NCI-H524 treated with DMSO at 0.1 percent for 48 hours (cell line): ENCODE measurements around the gene RIT2.
A peak's percentile ranks its signal among the peaks of the same experiment; 100 is the strongest.
"Not testable (repeated sequence)": the region's sequence is repeated elsewhere in the genome, so short reads cannot be mapped to it uniquely, and the experiment has no call there.

ENCODE experiments used
- DNase-seq: peaks from one replicate; lab custom pipeline; 2025; lab: John Stamatoyannopoulos, UW

The RIT2 gene

DNA sequence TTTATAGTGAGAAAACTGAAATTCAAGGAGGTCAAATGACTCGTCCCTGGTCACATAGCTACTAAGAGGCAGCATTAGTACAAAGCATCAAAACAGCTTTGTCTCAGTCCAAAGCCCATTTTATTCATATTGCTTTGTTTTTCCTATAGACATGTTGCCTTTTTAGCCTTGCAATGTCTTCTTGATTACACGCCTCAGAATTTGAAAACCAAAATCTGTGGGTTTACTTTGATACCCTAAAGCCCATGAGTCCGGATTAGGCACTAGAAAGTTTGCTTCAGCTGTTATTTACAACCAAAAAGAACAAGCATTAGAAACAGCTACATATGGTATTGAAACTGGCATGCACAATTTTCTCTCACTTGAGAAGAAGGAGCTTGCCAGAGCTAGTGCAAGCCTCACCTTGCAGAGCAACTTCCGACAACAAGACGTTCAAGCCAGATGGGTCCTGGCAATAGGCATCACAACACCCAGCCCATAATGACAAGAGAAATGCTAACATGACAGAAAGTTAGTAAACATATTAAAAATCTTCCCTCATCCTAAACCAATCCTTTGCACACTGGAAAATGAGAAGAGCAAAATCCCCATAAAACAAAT lies 276.8 kb downstream of the RIT2 start:
- DNase-seq, result no peak

DNA sequence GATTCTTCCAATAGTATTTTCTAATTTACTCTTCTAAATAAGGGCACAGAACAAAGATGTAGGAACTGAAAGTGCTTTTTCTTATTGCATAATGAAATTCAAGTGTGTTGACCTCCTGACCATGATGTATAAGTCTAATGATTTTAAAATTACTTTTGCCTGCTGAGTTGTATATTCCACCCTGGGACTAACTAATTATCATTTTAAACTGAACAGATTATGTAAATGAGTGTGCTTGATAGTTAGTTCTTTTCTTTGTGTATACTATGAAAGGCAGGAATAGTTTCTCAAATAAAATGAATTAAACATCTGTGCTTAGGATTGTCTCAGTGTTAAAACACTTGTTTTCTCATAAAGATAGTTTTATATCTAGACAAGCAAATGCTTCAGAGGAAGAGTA lies 284.5 kb downstream of the RIT2 start:
- no peak for DNase-seq

- DNase-seq, result no peak
Observed at GRCh38 chr18:42828881-42829280, 286.6 kb downstream of the RIT2 start.

GRCh38 chr18:42824178-42824577 lies 291.3 kb downstream of the RIT2 start:
- no peak for DNase-seq

DNA sequence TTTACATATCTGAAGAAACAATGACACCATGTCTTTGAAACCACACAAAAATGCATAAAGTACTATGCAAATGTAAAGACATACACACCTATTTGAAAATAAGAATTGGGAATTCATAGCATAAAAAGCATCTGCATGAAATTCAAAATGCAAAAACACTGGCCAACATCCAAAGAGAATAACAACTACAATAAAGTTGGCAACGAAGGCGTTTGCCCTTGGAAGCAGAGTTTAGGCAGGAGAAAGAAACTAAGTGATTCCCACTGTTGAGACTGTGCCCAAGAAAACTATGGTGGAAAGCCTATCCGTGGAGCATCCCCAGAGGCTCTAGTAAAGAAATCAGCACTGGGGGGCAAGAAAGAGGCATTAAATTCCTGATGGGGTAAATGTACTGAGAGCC lies 292.8 kb downstream of the RIT2 start:
- DNase-seq, result no peak

DNA sequence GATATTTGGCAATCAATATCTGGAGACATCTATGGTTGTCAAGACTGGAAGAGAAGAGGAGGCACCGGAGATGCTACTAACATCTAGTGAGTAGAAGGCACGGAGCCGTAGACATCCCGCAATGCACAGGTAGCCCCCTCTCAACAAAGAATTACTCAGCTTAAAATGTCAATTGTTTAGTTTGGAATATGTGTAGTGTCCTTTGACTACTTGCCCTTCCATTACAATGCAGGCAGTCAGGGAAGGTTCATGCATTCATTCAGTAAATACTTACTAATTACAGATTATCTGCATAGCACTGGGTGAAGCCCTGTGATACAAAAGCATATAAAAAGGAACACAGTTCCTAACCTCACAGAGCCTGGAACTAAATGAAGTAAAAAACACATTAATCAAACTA lies 294.0 kb downstream of the RIT2 start:
- no peak for DNase-seq

DNA sequence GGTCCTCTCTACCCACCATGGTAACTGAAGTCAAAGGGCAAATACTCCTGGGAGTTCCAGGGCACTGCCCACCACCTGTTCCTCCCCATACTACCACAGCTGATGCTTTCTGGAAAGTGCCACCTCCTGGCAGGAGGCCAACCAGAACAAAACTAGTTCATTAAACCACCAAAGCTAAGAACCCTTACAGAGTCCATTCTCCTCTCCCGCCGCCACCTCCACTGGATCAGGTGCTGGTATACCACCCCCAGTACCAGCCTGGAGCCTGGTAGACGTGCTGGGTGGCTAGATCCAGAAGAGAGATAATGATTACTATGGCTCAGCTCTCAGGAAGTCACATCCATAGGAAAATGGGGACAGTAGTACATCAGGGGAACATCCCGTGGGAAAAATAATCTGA lies 300.9 kb downstream of the RIT2 start:
- no peak for DNase-seq

GRCh38 chr18:42814184-42814583 lies 301.3 kb downstream of the RIT2 start:
- DNase-seq, result no peak

- DNase-seq, result no peak
Observed at GRCh38 chr18:42813570-42813969, 301.9 kb downstream of the RIT2 start.

GRCh38 chr18:42807887-42808286 lies 307.6 kb downstream of the RIT2 start:
- DNase-seq, result no peak

- DNase-seq, result no peak
Observed at GRCh38 chr18:42801706-42802105, 313.8 kb downstream of the RIT2 start.

DNA sequence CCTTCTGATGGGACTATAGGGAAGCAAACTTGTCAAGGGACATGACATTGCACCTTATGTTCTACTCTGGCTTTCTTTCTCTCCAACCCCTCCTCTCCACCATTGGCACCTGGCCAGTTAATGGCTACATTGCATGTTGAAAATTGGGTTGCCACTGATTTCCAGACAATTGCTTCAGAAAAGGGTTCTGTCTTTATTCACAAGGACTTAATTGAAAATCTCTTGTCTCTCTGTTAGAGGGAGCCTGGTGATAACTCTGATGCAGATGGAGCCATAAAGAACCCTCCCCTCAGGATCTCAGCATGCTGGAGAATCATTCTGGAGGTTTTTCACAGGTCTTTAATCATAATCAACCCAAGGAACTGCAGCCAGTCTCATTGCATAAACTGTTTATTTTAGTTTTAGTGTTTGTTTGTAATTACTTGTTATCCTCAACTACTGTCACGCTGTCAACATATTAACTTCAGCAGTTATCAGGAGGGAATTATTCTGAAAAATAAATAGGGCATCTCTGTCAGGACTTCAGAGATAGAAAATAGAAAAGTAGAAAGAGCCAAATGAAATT lies 316.8 kb downstream of the RIT2 start:
- no peak for DNase-seq

DNA sequence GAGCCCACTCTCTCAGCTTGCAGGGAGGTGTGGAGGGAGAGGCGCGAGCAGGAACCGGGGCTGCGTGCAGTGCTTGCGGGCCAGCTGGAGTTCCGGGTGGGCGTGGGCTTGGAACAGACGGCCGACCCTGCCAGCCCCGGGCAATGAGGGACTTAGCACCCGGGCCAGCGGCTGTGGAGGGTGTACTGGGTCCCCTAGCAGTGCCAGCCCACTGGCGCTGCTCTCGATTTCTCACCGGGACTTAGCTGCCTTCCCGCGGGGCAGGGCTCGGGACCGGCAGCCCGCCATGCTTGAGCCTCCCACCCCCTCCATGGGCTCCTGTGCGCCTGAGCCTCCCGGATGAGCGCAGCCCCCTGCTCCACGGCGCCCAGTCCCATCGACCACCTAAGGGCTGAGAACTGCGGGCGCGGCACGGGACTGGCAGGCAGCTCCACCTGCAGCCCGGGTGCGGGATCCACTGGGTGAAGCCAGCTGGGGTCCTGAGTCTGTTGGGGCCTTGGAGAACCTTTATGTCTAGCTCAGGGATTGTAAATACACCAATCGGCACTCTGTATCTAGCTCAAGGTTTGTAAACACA lies 320.2 kb downstream of the RIT2 start:
- not testable (repeated sequence) for DNase-seq

DNA sequence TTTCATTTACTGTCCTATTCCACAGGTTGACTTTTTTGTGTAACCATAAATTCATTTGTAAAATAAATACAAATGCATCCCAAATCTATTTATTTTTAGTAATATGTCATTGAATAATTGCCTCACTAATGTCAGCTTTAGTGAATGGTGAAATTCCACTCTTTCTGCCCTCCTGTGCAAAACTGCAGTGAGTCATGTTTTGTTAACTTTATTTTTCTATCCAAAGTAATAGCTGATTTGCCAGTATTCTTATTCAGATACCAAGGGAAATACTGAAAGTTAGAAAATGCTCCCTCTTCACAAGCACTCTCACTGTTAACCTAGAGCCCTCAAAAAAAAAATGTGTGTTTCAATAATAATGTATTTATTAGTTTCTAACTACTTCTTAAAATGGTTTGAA lies 322.8 kb downstream of the RIT2 start:
- DNase-seq, result no peak

GRCh38 chr18:42784632-42785031 lies 330.9 kb downstream of the RIT2 start:
- DNase-seq, result no peak

- DNase-seq, result no peak
Observed at GRCh38 chr18:42782929-42783328, 332.6 kb downstream of the RIT2 start.

DNA sequence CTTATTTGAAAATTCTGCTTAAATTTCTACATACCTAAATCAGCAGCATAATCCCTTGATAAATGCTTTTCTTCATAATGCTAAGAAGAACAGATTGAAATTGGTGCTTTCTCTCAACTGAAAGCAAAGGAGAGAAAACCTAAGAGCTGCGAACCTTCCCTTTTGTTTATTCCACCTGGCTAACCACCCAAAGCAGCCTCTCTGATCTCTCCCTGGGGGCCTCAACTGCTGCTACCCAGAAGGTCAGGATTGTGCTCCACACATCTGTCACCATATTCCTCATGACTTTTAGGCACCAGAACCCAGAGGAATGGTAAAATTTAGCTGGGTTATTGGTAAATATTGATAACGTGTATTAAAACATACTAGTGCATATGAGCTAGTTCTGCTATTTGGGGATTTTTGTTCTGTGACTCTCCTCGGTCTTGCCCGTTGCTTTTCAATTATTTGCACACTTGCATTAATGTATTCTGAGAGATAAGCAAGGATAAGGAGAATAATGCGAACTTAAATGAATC lies 334.1 kb downstream of the RIT2 start:
- DNase-seq, result peak; percentile 70

GRCh38 chr18:42780171-42780570 lies 335.3 kb downstream of the RIT2 start:
- DNase-seq, result no peak

DNA sequence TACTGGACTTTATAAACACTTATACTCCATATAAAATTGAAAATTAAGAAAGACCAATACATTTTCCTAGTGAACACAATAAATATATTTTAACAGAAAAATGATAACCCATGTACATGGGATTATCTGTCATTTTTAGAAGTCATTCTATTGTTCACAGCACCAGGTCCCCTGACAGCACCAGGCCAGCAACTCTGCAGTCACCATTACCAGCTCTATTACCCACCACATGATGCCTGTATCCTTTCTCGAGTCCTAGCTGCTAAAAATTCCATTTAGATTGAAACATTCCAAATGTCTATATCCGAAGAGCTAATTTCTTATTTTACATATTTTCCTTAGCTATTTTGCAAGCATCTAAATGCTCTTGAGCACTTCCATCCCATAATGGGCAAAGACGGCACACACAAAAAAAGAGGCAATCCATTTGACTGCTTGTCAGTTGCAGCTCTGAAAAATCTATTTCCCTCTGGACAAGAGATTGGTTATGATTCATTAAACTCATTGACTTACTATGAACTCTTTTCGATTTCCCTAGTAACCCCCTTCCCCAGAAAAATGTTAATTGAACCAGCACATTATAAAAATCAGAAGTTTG lies 336.9 kb downstream of the RIT2 start:
- DNase-seq, result no peak

DNA sequence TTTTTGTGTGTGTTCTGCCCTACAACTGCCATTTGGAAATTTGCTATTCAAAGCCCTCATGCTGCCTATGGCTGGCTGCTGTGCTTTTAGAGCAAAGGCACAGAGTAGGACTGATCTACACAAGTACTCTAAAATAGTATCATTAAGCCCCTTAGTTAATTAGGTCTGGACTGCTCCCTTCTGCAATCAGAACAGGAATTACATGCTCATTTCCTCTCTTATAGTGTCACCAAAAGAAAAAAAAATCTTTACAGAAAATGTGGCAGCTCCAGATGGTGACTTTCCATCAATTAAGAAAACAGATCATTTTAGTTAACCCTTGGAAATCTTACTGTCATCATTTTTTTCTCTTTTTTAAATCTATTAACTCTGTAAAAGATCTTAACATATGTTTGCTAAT lies 337.5 kb downstream of the RIT2 start:
- peak; percentile 36 for DNase-seq

- DNase-seq, result no peak
Observed at GRCh38 chr18:42773870-42774269, 341.6 kb downstream of the RIT2 start.

DNA sequence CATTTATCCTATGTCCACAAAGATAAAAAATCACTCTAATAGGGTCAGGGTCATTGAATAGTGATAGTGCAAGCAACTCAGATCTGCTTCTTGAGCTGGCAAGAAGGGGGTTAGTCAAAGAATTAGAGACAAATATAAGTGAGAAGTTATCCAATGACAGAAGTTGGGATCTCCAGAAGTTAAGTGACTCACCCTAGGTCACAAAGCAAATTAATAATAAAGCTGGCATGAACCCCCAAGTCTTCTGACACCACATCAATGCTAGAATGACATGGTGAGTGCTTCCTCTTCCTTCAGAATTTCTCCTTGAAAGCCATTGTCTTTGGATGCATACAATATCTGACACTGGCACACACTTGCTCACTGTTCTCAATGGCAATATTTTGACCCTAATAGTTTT lies 343.5 kb downstream of the RIT2 start:
- DNase-seq, result no peak

GRCh38 chr18:42765302-42765701 lies 350.2 kb downstream of the RIT2 start:
- DNase-seq, result no peak
